ENCODE data around the gene HSD17B12.

HSD17B12 gene

GRCh38 chr11:43736502-43737200 lies 56.1 kb downstream of the HSD17B12 start:
- 78 to 82% methylated on average over 5 of the region's 5 CpGs for WGBS, 2 experiments
- Histone ChIP-seq H3K27ac (ENCODE audit: insufficient read depth, low read depth, low read length, poor library complexity, severe bottlenecking) (peak overlapping the region; percentile 56), H3K9me3 (ENCODE audit: control insufficient read depth, low read length) (no peaks in the 10 kb centered on the region), H3K27me3 (ENCODE audit: control insufficient read depth, insufficient read depth, low read length, poor library complexity, severe bottlenecking) (no peaks in the 10 kb centered on the region), H3K4me1 (ENCODE audit: control insufficient read depth, insufficient read depth, low read length) (peaks cover 19% of the 10 kb centered on the region), H3K4me3 (ENCODE audit: insufficient read depth, low read depth, low read length) (no peak overlapping the region), H3K36me3 (ENCODE audit: control insufficient read depth, insufficient read depth, low read length) (peaks cover 3% of the 10 kb centered on the region)

- Histone ChIP-seq H3K4me1 (ENCODE audit: control insufficient read depth, insufficient read depth, low read length) (peaks cover 19% of the 10 kb centered on the region), H3K4me3 (ENCODE audit: insufficient read depth, low read depth, low read length) (no peak overlapping the region), H3K36me3 (ENCODE audit: control insufficient read depth, insufficient read depth, low read length) (peaks cover 3% of the 10 kb centered on the region), H3K27me3 (ENCODE audit: control insufficient read depth, insufficient read depth, low read length, poor library complexity, severe bottlenecking) (no peaks in the 10 kb centered on the region), H3K9me3 (ENCODE audit: control insufficient read depth, low read length) (no peaks in the 10 kb centered on the region), H3K27ac (ENCODE audit: insufficient read depth, low read depth, low read length, poor library complexity, severe bottlenecking) (no peak overlapping the region)
Observed at GRCh38 chr11:43737201-43737590, 56.7 kb downstream of the HSD17B12 start.

- Histone ChIP-seq H3K27ac (ENCODE audit: insufficient read depth, low read depth, low read length, poor library complexity, severe bottlenecking) (peak overlapping the region; percentile 56), H3K9me3 (ENCODE audit: control insufficient read depth, low read length) (no peaks in the 10 kb centered on the region), H3K36me3 (ENCODE audit: control insufficient read depth, insufficient read depth, low read length) (peaks cover 3% of the 10 kb centered on the region), H3K4me1 (ENCODE audit: control insufficient read depth, insufficient read depth, low read length) (peaks cover 19% of the 10 kb centered on the region), H3K4me3 (ENCODE audit: insufficient read depth, low read depth, low read length) (no peak overlapping the region), H3K27me3 (ENCODE audit: control insufficient read depth, insufficient read depth, low read length, poor library complexity, severe bottlenecking) (no peaks in the 10 kb centered on the region)
- WGBS, 2 experiments = 69 to 72% methylated on average over 6 of the region's 6 CpGs
Observed at GRCh38 chr11:43738600-43739409, 58.3 kb downstream of the HSD17B12 start.

GRCh38 chr11:43746670-43747069 lies 66.1 kb downstream of the HSD17B12 start:
- Histone ChIP-seq H3K4me3 (ENCODE audit: insufficient read depth, low read depth, low read length) (no peak overlapping the region), H3K27ac (ENCODE audit: insufficient read depth, low read depth, low read length, poor library complexity, severe bottlenecking) (no peak overlapping the region), H3K36me3 (ENCODE audit: control insufficient read depth, insufficient read depth, low read length) (no peaks in the 10 kb centered on the region), H3K4me1 (ENCODE audit: control insufficient read depth, insufficient read depth, low read length) (no peaks in the 10 kb centered on the region), H3K27me3 (ENCODE audit: control insufficient read depth, insufficient read depth, low read length, poor library complexity, severe bottlenecking) (no peaks in the 10 kb centered on the region), H3K9me3 (ENCODE audit: control insufficient read depth, low read length) (no peaks in the 10 kb centered on the region)
- 97 to 99% methylated on average over 2 of the region's 3 CpGs for WGBS, 2 experiments

GRCh38 chr11:43747130-43747802 lies 66.7 kb downstream of the HSD17B12 start:
- H3K9me3 ChIP-seq (ENCODE audit: control insufficient read depth, low read length) = no peaks in the 10 kb centered on the region
- H3K4me1 ChIP-seq (ENCODE audit: control insufficient read depth, insufficient read depth, low read length) = no peaks in the 10 kb centered on the region
- H3K4me3 ChIP-seq (ENCODE audit: insufficient read depth, low read depth, low read length) = no peak overlapping the region
- WGBS, 2 experiments = 96 to 97% methylated on average over 7 of the region's 7 CpGs
- no peak overlapping the region for H3K27ac ChIP-seq (ENCODE audit: insufficient read depth, low read depth, low read length, poor library complexity, severe bottlenecking)
- no peaks in the 10 kb centered on the region for H3K36me3 ChIP-seq (ENCODE audit: control insufficient read depth, insufficient read depth, low read length)
- H3K27me3 ChIP-seq (ENCODE audit: control insufficient read depth, insufficient read depth, low read length, poor library complexity, severe bottlenecking) = no peaks in the 10 kb centered on the region

- WGBS, 2 experiments = 100% methylated on average over 1 to 2 of the region's 2 CpGs
- no peaks in the 10 kb centered on the region for H3K27me3 ChIP-seq (ENCODE audit: control insufficient read depth, insufficient read depth, low read length, poor library complexity, severe bottlenecking)
- H3K4me3 ChIP-seq (ENCODE audit: insufficient read depth, low read depth, low read length) = no peak overlapping the region
- H3K27ac ChIP-seq (ENCODE audit: insufficient read depth, low read depth, low read length, poor library complexity, severe bottlenecking) = no peak overlapping the region
- H3K9me3 ChIP-seq (ENCODE audit: control insufficient read depth, low read length) = no peaks in the 10 kb centered on the region
- no peaks in the 10 kb centered on the region for H3K36me3 ChIP-seq (ENCODE audit: control insufficient read depth, insufficient read depth, low read length)
- H3K4me1 ChIP-seq (ENCODE audit: control insufficient read depth, insufficient read depth, low read length) = no peaks in the 10 kb centered on the region
Observed at GRCh38 chr11:43748095-43748494, 67.6 kb downstream of the HSD17B12 start.

- H3K27ac ChIP-seq (ENCODE audit: insufficient read depth, low read depth, low read length, poor library complexity, severe bottlenecking) = no peak overlapping the region
- H3K27me3 ChIP-seq (ENCODE audit: control insufficient read depth, insufficient read depth, low read length, poor library complexity, severe bottlenecking) = no peaks in the 10 kb centered on the region
- no peak overlapping the region for H3K4me3 ChIP-seq (ENCODE audit: insufficient read depth, low read depth, low read length)
- no peaks in the 10 kb centered on the region for H3K4me1 ChIP-seq (ENCODE audit: control insufficient read depth, insufficient read depth, low read length)
- H3K9me3 ChIP-seq (ENCODE audit: control insufficient read depth, low read length) = no peaks in the 10 kb centered on the region
- 93 to 99% methylated on average over 4 of the region's 4 CpGs for WGBS, 2 experiments
- H3K36me3 ChIP-seq (ENCODE audit: control insufficient read depth, insufficient read depth, low read length) = no peaks in the 10 kb centered on the region
Observed at GRCh38 chr11:43751726-43752125, 71.2 kb downstream of the HSD17B12 start.

GRCh38 chr11:43756575-43756974 lies 76.0 kb downstream of the HSD17B12 start:
- Histone ChIP-seq H3K27ac (ENCODE audit: insufficient read depth, low read depth, low read length, poor library complexity, severe bottlenecking) (no peak overlapping the region), H3K9me3 (ENCODE audit: control insufficient read depth, low read length) (no peaks in the 10 kb centered on the region), H3K4me3 (ENCODE audit: insufficient read depth, low read depth, low read length) (no peak overlapping the region), H3K36me3 (ENCODE audit: control insufficient read depth, insufficient read depth, low read length) (no peaks in the 10 kb centered on the region), H3K4me1 (ENCODE audit: control insufficient read depth, insufficient read depth, low read length) (no peaks in the 10 kb centered on the region), H3K27me3 (ENCODE audit: control insufficient read depth, insufficient read depth, low read length, poor library complexity, severe bottlenecking) (no peaks in the 10 kb centered on the region)
- 98 to 100% methylated on average over 3 of the region's 3 CpGs for WGBS, 2 experiments

- Histone ChIP-seq H3K36me3 (ENCODE audit: control insufficient read depth, insufficient read depth, low read length) (no peaks in the 10 kb centered on the region), H3K4me3 (ENCODE audit: insufficient read depth, low read depth, low read length) (no peak overlapping the region), H3K9me3 (ENCODE audit: control insufficient read depth, low read length) (no peaks in the 10 kb centered on the region), H3K27ac (ENCODE audit: insufficient read depth, low read depth, low read length, poor library complexity, severe bottlenecking) (no peak overlapping the region), H3K27me3 (ENCODE audit: control insufficient read depth, insufficient read depth, low read length, poor library complexity, severe bottlenecking) (no peaks in the 10 kb centered on the region), H3K4me1 (ENCODE audit: control insufficient read depth, insufficient read depth, low read length) (no peaks in the 10 kb centered on the region)
- WGBS, 2 experiments = 57 to 69% methylated on average over 3 to 4 of the region's 4 CpGs
Observed at GRCh38 chr11:43758927-43759326, 78.4 kb downstream of the HSD17B12 start.

GRCh38 chr11:43760902-43761301 lies 80.4 kb downstream of the HSD17B12 start:
- Histone ChIP-seq H3K27me3 (ENCODE audit: control insufficient read depth, insufficient read depth, low read length, poor library complexity, severe bottlenecking) (no peaks in the 10 kb centered on the region), H3K9me3 (ENCODE audit: control insufficient read depth, low read length) (no peaks in the 10 kb centered on the region), H3K4me1 (ENCODE audit: control insufficient read depth, insufficient read depth, low read length) (no peaks in the 10 kb centered on the region), H3K36me3 (ENCODE audit: control insufficient read depth, insufficient read depth, low read length) (no peaks in the 10 kb centered on the region), H3K27ac (ENCODE audit: insufficient read depth, low read depth, low read length, poor library complexity, severe bottlenecking) (no peak overlapping the region), H3K4me3 (ENCODE audit: insufficient read depth, low read depth, low read length) (no peak overlapping the region)
- WGBS, 2 experiments = 91 to 93% methylated on average over 2 of the region's 2 CpGs
